K562 (cell line): ENCODE measurements around the gene MTFR2. TPM values are rescaled to one million over a fixed set of nuclear protein-coding genes. Genes with fewer than 3 reads are reported as not detected.

ENCODE experiments used
- CAMTA2 ChIP-seq: fragments of 250-450 bp; sonication (Bioruptor Pico); conservative IDR thresholded peaks from 2 replicates; pipeline ENCODE4 v1.5.1; 2022
- CSDE1 ChIP-seq, 2 experiments: fragments of 450-650 bp; IDR thresholded peaks; 2 replicates each; pipeline ENCODE4 v1.6.1; 2016; ENCODE audit warnings: mild to moderate bottlenecking in 1 of 2
- EHMT2 ChIP-seq: fragments of 450-650 bp; IDR thresholded peaks from 2 replicates; pipeline ENCODE4 v1.6.1; 2018; ENCODE audit warnings: antibody characterized with exemption
- ESRRB ChIP-seq: fragments of 250-450 bp; sonication (Bioruptor Pico); IDR thresholded peaks from 2 replicates; pipeline ENCODE4 v1.5.0; 2020; ENCODE audit warnings: mild to moderate bottlenecking, moderate library complexity, borderline replicate concordance
- FOXJ3 ChIP-seq: sonication (generic); formaldehyde crosslinking; IDR thresholded peaks from 2 replicates; pipeline ENCODE4 v1.4.0; 2020; ENCODE audit warnings: mild to moderate bottlenecking, missing genetic modification reagents
- HDAC8 ChIP-seq: fragments of 450-650 bp; IDR thresholded peaks from 2 replicates; pipeline ENCODE4 v1.6.1; 2016; ENCODE audit warnings: mild to moderate bottlenecking, missing genetic modification characterization, moderate library complexity, missing compliant biosample characterization
- KAT8 ChIP-seq: fragments of 450-650 bp; IDR thresholded peaks from 2 replicates; pipeline ENCODE4 v1.6.1; 2016; ENCODE audit warnings: low read depth, mild to moderate bottlenecking
- KDM5B ChIP-seq: fragments of 200-600 bp; sonication (generic); IDR thresholded peaks from 2 replicates; pipeline ENCODE4 v1.6.1; 2012; ENCODE audit warnings: low read depth, mild to moderate bottlenecking, moderate library complexity, low read length, control low read depth, inconsistent platforms; ENCODE audit not compliant: insufficient replicate concordance
- KLF10 ChIP-seq: fragments of 250-450 bp; sonication (Bioruptor Pico); IDR thresholded peaks from 2 replicates; pipeline ENCODE4 v1.6.1; 2021; ENCODE audit warnings: matching md5 sums
- MTF1 ChIP-seq: fragments of 250-450 bp; sonication (Bioruptor Pico); IDR thresholded peaks from 2 replicates; pipeline ENCODE4 v1.9.0; 2021; ENCODE audit warnings: moderate library complexity, mild to moderate bottlenecking, inconsistent platforms, borderline replicate concordance
- NFIC ChIP-seq: fragments of 450-650 bp; IDR thresholded peaks from 2 replicates; pipeline ENCODE4 v1.6.1; 2017; ENCODE audit warnings: mild to moderate bottlenecking, inconsistent platforms
- NFIX ChIP-seq: fragments of 250-450 bp; sonication (Bioruptor Pico); IDR thresholded peaks from 2 replicates; pipeline ENCODE4 v1.4.0; 2020; ENCODE audit warnings: low read depth, mild to moderate bottlenecking, moderate library complexity
- POLR2G ChIP-seq: fragments of 200-400 bp; formaldehyde crosslinking; IDR thresholded peaks from 2 replicates; pipeline ENCODE4 v1.6.1; 2017; ENCODE audit warnings: low read depth, mild to moderate bottlenecking, antibody characterized with exemption, low read length, moderate library complexity
- POLR3A ChIP-seq: IDR thresholded peaks from 2 replicates; pipeline ENCODE4 v1.6.1; 2011; ENCODE audit warnings: borderline replicate concordance, mild to moderate bottlenecking, moderate library complexity; ENCODE audit not compliant: insufficient read length, insufficient read depth; ENCODE audit errors: extremely low read depth
- PTTG1 ChIP-seq: fragments of 450-650 bp; IDR thresholded peaks from 2 replicates; pipeline ENCODE4 v1.6.1; 2016; ENCODE audit warnings: low read depth, mild to moderate bottlenecking, missing genetic modification characterization, missing compliant biosample characterization
- RB1 ChIP-seq: fragments of 450-650 bp; IDR thresholded peaks from 2 replicates; pipeline ENCODE4 v1.6.1; 2017; ENCODE audit warnings: low read depth, mild to moderate bottlenecking
- RCOR1 ChIP-seq, 2 experiments: IDR thresholded peaks; 2 replicates each; pipeline ENCODE4 v1.6.1; 2012; ENCODE audit warnings: low read depth in 2 of 2, low read length in 2 of 2, borderline replicate concordance in 1 of 2, improper control_type of control experiment in 1 of 2
- SMAD3 ChIP-seq: fragments of 450-650 bp; formaldehyde crosslinking; conservative IDR thresholded peaks from 2 replicates; pipeline ENCODE4 v1.4.0; 2020; ENCODE audit warnings: mild to moderate bottlenecking
- U2AF2 ChIP-seq: fragments of 200-400 bp; formaldehyde crosslinking; optimal IDR thresholded peaks from 2 replicates; pipeline ENCODE3; 2017; ENCODE audit warnings: low read depth, mild to moderate bottlenecking, low read length
- ZC3H11A ChIP-seq: IDR thresholded peaks from 2 replicates; pipeline ENCODE4 v1.6.1; 2012; ENCODE audit warnings: low read depth, low read length, improper control_type of control experiment
- ZFP1 ChIP-seq: fragments of 450-650 bp; formaldehyde crosslinking; IDR thresholded peaks from 2 replicates; pipeline ENCODE4 v1.4.0; 2020; ENCODE audit warnings: mild to moderate bottlenecking, mixed read lengths
- ZFP36 ChIP-seq: fragments of 150-350 bp; IDR thresholded peaks from 2 replicates; pipeline ENCODE4 v1.6.1; 2018; ENCODE audit warnings: low read length, low read depth; ENCODE audit not compliant: partially characterized antibody
- ZFPM2 ChIP-seq: fragments of 250-450 bp; sonication (Bioruptor Pico); IDR thresholded peaks from 2 replicates; pipeline ENCODE4 v1.5.1; 2022; ENCODE audit warnings: mild to moderate bottlenecking
- ZNF431 ChIP-seq: sonication (generic); formaldehyde crosslinking; IDR thresholded peaks from 2 replicates; pipeline ENCODE4 v1.8.0; 2022; ENCODE audit warnings: mild to moderate bottlenecking, missing genetic modification reagents
- ZNF695 ChIP-seq: fragments of 450-650 bp; formaldehyde crosslinking; IDR thresholded peaks from 2 replicates; pipeline ENCODE4 v1.4.0; 2020; ENCODE audit warnings: mild to moderate bottlenecking, moderate library complexity
- ZNF75A ChIP-seq: fragments of 450-650 bp; formaldehyde crosslinking; IDR thresholded peaks from 2 replicates; pipeline ENCODE4 v1.4.0; 2020; ENCODE audit warnings: mild to moderate bottlenecking
- polyA plus RNA-seq, 8 experiments: library from polyadenylated mRNA; depleted of rRNA in 4 of 8; stranded (reverse) in 5 of 8; unstranded in 3 of 8; fragments of >200 nt; fragmentation: Nextera tagmentation in 2 of 8; fragmentation: Illumina TruSeq in 1 of 8; extraction: Ambion mirVana in 2 of 8; extraction: Trizol in 1 of 8; gene quantifications; 2 replicates each; pipeline versions ENCODE4 v1.2.1 to v1.2.3, GENCODE V29; 2011 to 2014; ENCODE audit warnings: inconsistent platforms in 1 of 8, missing spikeins in 1 of 8
- total RNA-seq, 7 experiments: library from RNA; depleted of rRNA in 6 of 7; stranded (reverse); fragments of >200 nt in 6 of 7; fragmentation: Illumina TruSeq in 2 of 7; extraction: Trizol in 2 of 7; gene quantifications; 2 replicates each; pipeline versions ENCODE4 v1.2.1 to v1.2.3, GENCODE V29; 2011 to 2021; ENCODE audit warnings: low replicate concordance in 1 of 7
- TF ChIP-seq, protein P1 (sequence below): fragments of 250-450 bp; sonication (Bioruptor Pico); IDR thresholded peaks from 2 replicates; pipeline ENCODE4 v1.4.0; 2020; ENCODE audit warnings: borderline replicate concordance
- TF ChIP-seq, protein P2 (sequence below): fragments of 450-650 bp; formaldehyde crosslinking; conservative IDR thresholded peaks from 2 replicates; pipeline ENCODE4 v1.4.0; 2022; ENCODE audit warnings: mild to moderate bottlenecking, missing genetic modification characterization

Gene MTFR2
- total and polyA plus RNA-seq, 9 of the 15 experiments (the other 6 are each of a cell fraction or from before 2014, with no cell fraction given) = 10.1 to 63.3 (median 45.9) TPM

DNA sequence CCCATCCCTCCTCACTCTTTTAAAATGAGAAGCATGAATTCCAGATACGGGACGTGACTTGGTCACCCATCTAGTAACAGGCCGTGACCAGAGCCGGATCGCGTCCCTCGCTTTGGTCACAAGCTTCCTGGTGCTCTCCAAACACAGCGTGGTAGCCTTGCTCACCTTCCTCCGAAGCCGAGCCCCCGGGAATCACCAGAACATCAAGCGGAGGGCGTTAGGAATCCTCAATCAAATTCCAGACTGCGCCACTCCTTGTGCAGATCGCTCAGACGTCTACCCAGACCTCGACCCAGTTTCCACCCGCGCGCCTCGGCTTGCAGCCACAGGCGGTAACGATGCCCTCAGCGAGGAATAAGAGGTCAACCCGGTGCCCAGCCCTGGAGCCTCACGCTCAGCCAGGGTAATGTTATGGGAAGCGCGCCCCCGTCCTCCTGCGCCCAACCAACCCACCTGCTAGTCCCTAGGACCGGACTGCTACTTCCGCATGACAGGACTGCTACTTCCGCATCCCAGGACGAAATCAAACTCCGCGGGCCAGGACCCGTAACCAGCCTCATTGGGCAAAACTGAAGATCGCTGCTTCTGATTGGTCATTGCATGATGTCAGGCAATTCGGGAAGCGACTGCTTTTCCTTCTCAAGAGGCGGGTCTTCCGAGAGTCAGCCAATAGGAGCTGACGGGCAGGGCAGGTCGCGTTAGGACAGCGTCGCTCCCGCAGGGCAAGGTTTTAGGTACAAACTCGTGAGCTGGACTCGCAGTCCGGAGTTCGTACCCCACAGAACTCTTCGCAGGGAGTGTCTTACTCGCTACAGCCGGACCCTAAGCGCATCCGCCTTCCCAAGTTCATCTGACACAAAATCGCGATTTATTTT lies at the start of gene MTFR2 (continued):
- TF ChIP-seq, protein P1, sequence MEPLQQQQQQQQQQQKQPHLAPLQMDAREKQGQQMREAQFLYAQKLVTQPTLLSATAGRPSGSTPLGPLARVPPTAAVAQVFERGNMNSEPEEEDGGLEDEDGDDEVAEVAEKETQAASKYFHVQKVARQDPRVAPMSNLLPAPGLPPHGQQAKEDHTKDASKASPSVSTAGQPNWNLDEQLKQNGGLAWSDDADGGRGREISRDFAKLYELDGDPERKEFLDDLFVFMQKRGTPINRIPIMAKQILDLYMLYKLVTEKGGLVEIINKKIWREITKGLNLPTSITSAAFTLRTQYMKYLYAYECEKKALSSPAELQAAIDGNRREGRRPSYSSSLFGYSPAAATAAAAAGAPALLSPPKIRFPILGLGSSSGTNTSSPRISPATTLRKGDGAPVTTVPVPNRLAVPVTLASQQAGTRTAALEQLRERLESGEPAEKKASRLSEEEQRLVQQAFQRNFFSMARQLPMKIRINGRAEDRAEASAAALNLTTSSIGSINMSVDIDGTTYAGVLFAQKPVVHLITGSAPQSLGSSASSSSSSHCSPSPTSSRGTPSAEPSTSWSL (CRISPR knock-in tag) = no peak
- TF ChIP-seq CSDE1 (IDR thresholded peaks at IDR 0.05) = no peak
- TF ChIP-seq ZC3H11A = no peak; the same call in 1 of the 2 replicates
- no peak for TF ChIP-seq SMAD3
- TF ChIP-seq ZFP1 (CRISPR knock-in tag) = no peak
- no peak for TF ChIP-seq EHMT2
- no peak for TF ChIP-seq ZFP36
- TF ChIP-seq, protein P2, sequence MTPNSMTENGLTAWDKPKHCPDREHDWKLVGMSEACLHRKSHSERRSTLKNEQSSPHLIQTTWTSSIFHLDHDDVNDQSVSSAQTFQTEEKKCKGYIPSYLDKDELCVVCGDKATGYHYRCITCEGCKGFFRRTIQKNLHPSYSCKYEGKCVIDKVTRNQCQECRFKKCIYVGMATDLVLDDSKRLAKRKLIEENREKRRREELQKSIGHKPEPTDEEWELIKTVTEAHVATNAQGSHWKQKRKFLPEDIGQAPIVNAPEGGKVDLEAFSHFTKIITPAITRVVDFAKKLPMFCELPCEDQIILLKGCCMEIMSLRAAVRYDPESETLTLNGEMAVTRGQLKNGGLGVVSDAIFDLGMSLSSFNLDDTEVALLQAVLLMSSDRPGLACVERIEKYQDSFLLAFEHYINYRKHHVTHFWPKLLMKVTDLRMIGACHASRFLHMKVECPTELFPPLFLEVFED (CRISPR knock-in tag) = peak; percentile 81
- TF ChIP-seq HDAC8 (tag) = no peak
- TF ChIP-seq ESRRB (CRISPR knock-in tag) = 0 out of 2 replicates have a peak, but pooled peaks have one; percentile 42
- TF ChIP-seq ZFPM2 (CRISPR knock-in tag) = 0 out of 2 replicates have a peak, but pooled peaks have one; percentile 73
- no peak for TF ChIP-seq NFIX (CRISPR knock-in tag)
- TF ChIP-seq RCOR1 (IDR thresholded peaks at IDR 0.05; ENCODE audit: borderline replicate concordance in 1 of 2, low read depth in 2 of 2, low read length in 2 of 2) = peak; percentile 29 to 61; a peak in 2 of 4 replicates
- TF ChIP-seq MTF1 = no peak
- peak; percentile 69; the same call in 1 of the 2 replicates for TF ChIP-seq ZNF431
- no peak for TF ChIP-seq PTTG1 (tag)
- TF ChIP-seq RB1 = peak; percentile 54; the same call in 1 of the 2 replicates
- no peak for TF ChIP-seq U2AF2
- 0 out of 2 replicates have a peak, but pooled peaks have one; percentile 59 for TF ChIP-seq KAT8
- TF ChIP-seq POLR2G = peak; percentile 95
- no peak for TF ChIP-seq NFIC
- no peak for TF ChIP-seq FOXJ3 (CRISPR knock-in tag)
- TF ChIP-seq POLR3A = no peak
- TF ChIP-seq KLF10 (CRISPR knock-in tag) = no peak
- no peak for TF ChIP-seq ZNF75A
- TF ChIP-seq KDM5B = peak; percentile 96
- no peak for TF ChIP-seq CAMTA2 (CRISPR knock-in tag)
- TF ChIP-seq ZNF695 (CRISPR knock-in tag) = 0 out of 2 replicates have a peak, but pooled peaks have one; percentile 50
